Rectal smooth muscle tissue (tissue), 1 donor: ENCODE results near the gene FOXI1.

Source experiments
- H3K27ac ChIP-seq: one replicate; pipeline ENCODE4 v1.7.0; 2013; ENCODE audit warnings: low read depth, low read length, inconsistent platforms
- H3K27me3 ChIP-seq: one replicate; pipeline ENCODE4 v1.7.0; 2013; ENCODE audit warnings: low read length; ENCODE audit not compliant: control insufficient read depth, insufficient read depth
- H3K36me3 ChIP-seq: one replicate; pipeline ENCODE4 v1.7.0; 2013; ENCODE audit warnings: low read length; ENCODE audit not compliant: control insufficient read depth, insufficient read depth
- H3K4me1 ChIP-seq: one replicate; pipeline ENCODE4 v1.7.0; 2013; ENCODE audit warnings: low read length; ENCODE audit not compliant: control insufficient read depth, insufficient read depth
- H3K4me3 ChIP-seq: one replicate; pipeline ENCODE4 v1.7.0; 2013; ENCODE audit warnings: low read length
- H3K9ac ChIP-seq: one replicate; pipeline ENCODE4 v1.7.0; 2013; ENCODE audit warnings: low read length

The FOXI1 gene

DNA sequence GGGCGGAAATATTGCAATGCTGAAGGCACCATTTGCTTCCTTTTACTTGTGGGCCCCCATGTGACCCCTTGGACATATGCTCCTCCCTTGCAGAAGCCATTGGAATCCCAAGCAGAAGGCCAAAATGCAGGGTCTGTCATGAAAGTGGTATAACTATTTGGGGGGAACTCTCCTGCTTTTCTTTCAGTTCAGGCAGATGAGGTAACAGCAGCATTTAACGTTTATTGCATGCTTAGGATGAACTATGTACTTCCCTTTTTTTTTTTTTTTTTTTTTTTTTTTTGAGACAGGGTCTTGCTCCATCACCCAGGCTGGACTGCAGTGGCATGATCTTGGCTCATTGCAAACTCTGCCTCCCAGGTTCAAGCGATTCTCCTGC, 7.8 kb downstream of the FOXI1 start:
- H3K36me3 ChIP-seq: no peaks in the 10 kb centered on the region
- H3K9ac ChIP-seq: no peak overlapping the region
- no peak overlapping the region for H3K27ac ChIP-seq
- H3K4me1 ChIP-seq: no peaks in the 10 kb centered on the region
- H3K27me3 ChIP-seq: no peaks in the 10 kb centered on the region
- H3K4me3 ChIP-seq: no peak overlapping the region

DNA sequence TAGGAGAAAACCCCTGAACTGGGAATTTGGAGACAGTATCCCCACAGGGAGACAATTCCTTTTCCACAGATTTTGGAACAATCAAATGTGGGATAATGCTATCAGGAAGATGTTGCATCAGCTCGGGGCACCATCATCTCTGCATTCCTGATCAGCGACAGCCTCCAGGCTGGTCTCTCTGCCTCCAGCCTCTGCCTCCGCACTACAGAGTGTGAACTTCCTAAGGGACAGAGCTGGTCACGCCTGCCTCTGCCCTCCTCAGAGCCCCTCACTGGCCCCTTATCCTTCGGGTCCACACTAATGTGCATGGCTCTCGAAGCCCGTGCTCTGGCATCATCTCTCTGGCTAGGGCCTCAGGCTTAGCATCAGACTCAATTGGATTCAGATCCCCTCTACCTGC, 8.6 kb downstream of the FOXI1 start:
- no peaks in the 10 kb centered on the region for H3K27me3 ChIP-seq
- no peaks in the 10 kb centered on the region for H3K36me3 ChIP-seq
- H3K27ac ChIP-seq: no peak overlapping the region
- H3K4me3 ChIP-seq: no peak overlapping the region
- H3K4me1 ChIP-seq: no peaks in the 10 kb centered on the region
- no peak overlapping the region for H3K9ac ChIP-seq

DNA sequence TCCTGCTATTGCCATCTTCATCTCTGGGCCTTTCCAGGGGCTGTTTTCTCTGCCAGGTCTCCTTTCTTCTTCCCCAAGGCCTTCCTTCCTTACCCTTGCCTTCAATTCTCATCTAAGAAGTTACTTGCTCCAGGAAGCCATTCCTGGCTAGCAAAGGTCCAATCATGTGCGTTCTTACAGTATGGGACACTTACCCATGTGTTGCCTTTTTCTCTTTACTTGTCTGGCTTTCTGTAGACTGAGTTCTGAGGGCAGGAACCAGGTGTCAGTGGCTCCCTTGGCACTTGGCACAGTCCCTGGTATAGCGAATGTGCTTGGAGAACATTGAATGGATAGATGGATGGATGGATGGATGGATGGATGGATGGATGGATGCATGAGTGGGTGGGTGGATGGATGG, 10.2 kb downstream of the FOXI1 start:
- H3K36me3 ChIP-seq: no peaks in the 10 kb centered on the region
- H3K27ac ChIP-seq: no peak overlapping the region
- no peak overlapping the region for H3K9ac ChIP-seq
- no peaks in the 10 kb centered on the region for H3K27me3 ChIP-seq
- no peak overlapping the region for H3K4me3 ChIP-seq
- no peaks in the 10 kb centered on the region for H3K4me1 ChIP-seq

DNA sequence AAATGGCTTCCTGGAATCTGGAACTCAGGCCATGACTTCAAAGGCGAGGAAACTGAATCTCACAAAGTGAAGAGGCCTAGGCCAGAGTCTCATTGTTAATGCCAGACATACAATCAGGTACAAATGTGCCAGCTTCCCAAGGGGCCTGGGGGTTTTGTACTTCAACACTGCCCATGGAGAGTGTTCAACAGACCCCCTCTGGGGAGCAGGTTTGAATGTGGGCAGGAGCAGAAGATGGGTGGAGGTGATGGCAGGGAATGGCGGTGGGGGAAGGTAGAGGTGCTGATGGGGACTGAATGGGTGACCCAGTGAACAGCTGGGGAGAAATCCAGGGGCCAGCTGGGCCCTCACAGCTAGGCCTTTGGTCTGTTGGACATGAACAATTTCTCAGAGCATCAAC, 12.0 kb downstream of the FOXI1 start:
- no peak overlapping the region for H3K4me3 ChIP-seq
- no peaks in the 10 kb centered on the region for H3K27me3 ChIP-seq
- no peaks in the 10 kb centered on the region for H3K36me3 ChIP-seq
- no peak overlapping the region for H3K27ac ChIP-seq
- H3K4me1 ChIP-seq: no peaks in the 10 kb centered on the region
- no peak overlapping the region for H3K9ac ChIP-seq

DNA sequence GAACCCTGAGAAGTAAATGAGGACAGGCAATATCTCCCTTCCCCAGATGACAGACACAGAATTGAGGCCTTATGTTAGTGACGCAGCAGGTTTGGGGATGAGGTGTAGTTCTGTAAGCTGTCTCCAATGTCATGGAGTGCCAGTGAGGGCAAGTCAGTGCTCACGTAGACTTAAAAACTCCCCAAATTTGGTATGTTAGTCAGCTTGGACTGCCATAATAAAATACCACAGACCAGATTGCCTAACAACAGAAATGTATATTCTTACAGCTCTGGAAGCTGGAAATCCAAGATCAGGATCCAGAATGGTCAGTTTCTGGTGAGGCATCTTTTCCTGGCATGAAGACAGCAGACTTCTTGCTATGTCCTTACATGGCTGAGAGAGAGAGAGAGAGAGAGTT, 14.9 kb downstream of the FOXI1 start:
- no peak overlapping the region for H3K4me3 ChIP-seq
- no peaks in the 10 kb centered on the region for H3K36me3 ChIP-seq
- H3K4me1 ChIP-seq: no peaks in the 10 kb centered on the region
- H3K9ac ChIP-seq: no peak overlapping the region
- no peak overlapping the region for H3K27ac ChIP-seq
- no peaks in the 10 kb centered on the region for H3K27me3 ChIP-seq

DNA sequence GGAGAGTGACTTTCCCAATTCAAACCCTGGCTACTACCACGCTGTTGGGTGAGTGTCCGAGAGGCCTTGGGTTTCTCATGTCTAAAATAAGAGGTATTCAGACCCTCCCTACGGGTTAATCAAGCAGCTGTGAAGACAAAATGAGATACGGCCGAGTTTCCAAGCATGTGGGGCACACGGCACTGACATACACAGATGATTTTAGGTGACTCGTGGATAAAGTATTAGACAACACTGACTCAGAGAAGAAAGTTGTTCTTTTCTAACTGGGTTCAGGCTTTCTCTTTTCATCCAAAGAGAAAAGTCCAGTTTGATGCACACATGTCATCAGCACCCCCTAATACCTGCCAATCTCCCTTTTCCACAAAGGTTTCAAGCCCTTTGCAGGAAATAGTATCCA, 15.6 kb downstream of the FOXI1 start:
- Histone ChIP-seq H3K27ac (no peak overlapping the region), H3K36me3 (no peaks in the 10 kb centered on the region), H3K4me1 (no peaks in the 10 kb centered on the region), H3K4me3 (no peak overlapping the region), H3K27me3 (no peaks in the 10 kb centered on the region), H3K9ac (no peak overlapping the region)

DNA sequence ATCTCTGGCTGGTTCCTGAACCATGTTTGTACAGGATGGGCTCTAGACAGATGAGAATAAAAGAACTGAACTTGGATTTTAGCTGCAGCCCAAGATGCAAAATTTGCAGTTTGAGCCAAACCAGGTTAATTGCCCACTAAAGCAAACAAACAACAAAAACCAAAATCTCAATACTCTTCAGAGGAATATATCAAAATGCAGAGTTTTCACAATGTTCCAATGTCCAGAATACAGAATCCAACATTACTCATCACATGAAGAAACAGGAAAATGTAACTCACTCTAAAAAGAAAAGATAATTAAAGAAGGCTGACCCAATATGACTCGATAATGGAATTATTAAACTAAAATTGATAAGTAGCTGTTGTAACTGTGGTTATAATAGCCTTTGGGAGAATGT, 20.4 kb downstream of the FOXI1 start:
- Histone ChIP-seq H3K27me3 (no peaks in the 10 kb centered on the region), H3K36me3 (no peaks in the 10 kb centered on the region), H3K27ac (no peak overlapping the region), H3K4me3 (no peak overlapping the region), H3K9ac (no peak overlapping the region), H3K4me1 (no peaks in the 10 kb centered on the region)

DNA sequence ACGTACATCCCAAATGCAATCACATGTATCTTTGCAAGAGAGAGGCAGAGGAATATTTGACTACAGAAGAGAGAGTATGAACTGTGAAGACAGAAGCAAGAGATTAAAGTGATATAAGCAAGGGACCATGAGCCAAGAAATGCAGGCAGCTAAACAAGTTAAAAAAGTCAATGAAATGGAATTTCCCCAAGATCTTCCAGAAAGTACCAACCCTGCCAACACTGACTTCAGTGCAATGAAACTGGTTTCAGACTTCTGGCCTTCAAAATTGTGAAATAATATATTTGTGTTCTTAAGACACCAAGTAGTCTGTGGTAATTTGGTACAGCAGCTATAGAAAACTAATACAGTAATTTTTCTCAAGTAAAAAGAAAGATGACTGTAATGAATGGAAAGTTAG, 20.9 kb downstream of the FOXI1 start:
- H3K27me3 ChIP-seq: no peaks in the 10 kb centered on the region
- no peak overlapping the region for H3K4me3 ChIP-seq
- no peaks in the 10 kb centered on the region for H3K4me1 ChIP-seq
- H3K36me3 ChIP-seq: no peaks in the 10 kb centered on the region
- H3K27ac ChIP-seq: no peak overlapping the region
- no peak overlapping the region for H3K9ac ChIP-seq

DNA sequence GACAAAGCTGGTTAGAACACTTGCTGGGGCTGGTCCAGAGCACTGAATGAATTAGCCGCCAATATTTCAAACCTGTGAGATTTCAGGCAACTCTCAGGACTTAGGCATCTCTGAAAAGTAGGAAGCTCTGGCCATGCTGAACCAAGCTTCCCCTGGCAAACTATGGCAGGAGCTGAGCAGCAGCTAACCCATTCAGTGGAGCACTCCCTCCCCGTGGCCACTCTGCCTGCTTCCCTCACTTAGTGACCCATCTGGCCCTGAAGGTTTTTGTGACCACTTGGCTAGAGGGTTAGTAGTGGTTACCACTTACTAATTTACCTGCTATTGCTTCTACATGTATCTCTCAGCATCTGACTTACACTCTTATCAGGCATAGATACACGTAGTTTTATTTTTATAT, 25.5 kb downstream of the FOXI1 start:
- Histone ChIP-seq H3K36me3 (no peaks in the 10 kb centered on the region), H3K4me1 (no peaks in the 10 kb centered on the region), H3K9ac (no peak overlapping the region), H3K27me3 (no peaks in the 10 kb centered on the region), H3K27ac (no peak overlapping the region), H3K4me3 (no peak overlapping the region)

DNA sequence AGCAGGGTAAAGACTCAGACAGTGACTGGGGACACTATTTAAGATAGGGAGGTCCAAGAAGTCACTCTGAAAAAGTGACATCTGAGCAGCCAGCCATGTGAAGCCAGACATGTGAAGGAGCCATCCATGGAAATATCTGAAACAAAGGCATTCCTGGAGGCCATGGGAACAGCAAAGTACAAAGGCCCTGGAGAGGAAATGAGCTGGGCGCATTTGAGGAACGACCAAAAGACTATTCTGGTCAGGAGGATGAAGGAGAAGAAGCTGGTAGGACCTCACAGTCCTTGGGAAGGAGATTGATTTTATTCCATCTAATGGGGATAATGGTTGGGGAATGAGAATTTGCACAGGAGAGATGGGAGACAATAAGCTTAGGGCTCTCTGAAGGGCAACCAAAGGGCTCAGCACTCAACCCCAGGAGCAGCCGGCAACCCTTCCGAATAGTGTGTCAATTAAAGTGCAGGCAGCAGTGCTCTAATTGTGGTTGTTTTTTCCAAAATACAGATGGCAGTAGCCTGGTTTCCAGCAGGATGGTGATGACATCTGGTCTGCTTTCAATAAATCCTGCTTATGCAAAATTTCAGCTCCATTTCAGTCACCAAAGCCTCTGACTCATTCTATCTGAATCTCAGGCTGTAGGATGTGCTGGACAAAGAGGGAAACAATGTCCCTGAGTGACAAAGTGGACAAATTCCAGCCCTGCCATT, 26.7 kb downstream of the FOXI1 start:
- Histone ChIP-seq H3K4me3 (no peak overlapping the region), H3K27me3 (no peaks in the 10 kb centered on the region), H3K4me1 (no peaks in the 10 kb centered on the region), H3K27ac (no peak overlapping the region), H3K36me3 (no peaks in the 10 kb centered on the region), H3K9ac (no peak overlapping the region)

DNA sequence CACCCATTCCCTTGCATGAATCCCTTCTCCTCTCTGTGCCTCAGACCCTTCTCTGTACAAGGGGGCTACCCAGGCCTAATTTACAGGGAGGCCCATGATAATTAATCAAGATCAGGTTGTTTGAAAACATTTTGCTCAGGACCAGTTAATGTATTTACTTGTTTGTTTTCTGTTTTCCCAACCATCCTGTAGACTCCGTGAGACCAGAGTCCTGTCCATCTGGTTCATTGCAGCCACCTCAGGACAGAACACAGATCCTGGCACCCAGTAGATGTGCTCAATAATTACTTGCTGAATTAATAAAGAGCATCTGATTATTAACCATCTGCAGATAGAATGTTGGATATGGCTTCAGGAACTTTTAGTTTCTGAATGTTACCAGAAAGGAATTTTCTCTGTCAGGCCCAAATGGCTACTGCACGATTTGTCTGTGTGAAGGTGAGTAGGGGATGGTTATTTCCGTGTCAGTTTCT, 27.3 kb downstream of the FOXI1 start:
- Histone ChIP-seq H3K27me3 (no peaks in the 10 kb centered on the region), H3K27ac (no peak overlapping the region)

DNA sequence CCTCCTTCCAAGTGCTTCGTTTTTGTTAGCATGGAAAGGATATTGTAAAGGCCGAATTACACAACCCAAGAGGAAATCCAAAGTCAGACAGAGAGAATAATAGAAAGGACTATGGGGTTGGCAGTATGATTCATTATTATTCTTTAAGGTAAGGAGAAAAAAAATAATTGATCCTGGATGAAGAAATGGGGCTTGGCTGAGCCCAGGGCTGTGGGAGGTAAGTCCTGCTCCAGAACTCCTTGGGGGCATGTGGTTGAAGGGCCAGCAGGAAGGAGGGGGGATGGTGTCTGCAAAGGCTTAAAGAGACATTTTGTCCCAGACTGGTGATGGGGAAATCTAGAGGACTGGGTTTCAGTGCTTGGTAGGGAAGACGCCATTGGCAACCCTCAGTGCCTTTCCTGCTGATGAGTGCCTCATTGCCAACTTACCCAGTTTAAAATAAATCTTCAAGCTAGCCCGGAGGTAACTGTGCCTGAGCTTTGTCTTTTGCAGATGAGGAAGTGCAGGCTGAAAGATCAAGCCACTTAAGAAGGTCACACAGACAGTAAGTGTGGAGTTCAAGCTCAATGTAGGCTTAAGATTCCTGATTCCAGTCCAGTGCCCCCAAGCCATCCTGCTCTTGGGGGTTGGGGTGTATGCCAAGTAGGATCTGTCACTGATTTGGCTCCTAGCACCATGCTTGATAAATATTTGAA, 30.2 kb downstream of the FOXI1 start:
- no peak overlapping the region for H3K9ac ChIP-seq
- H3K4me1 ChIP-seq: no peaks in the 10 kb centered on the region
- no peaks in the 10 kb centered on the region for H3K27me3 ChIP-seq
- H3K4me3 ChIP-seq: no peak overlapping the region
- no peak overlapping the region for H3K27ac ChIP-seq
- no peaks in the 10 kb centered on the region for H3K36me3 ChIP-seq

More for the DNA sequence above, 27.3 kb downstream of the FOXI1 start:
- H3K4me1 ChIP-seq: no peaks in the 10 kb centered on the region
- H3K9ac ChIP-seq: no peak overlapping the region
- H3K36me3 ChIP-seq: no peaks in the 10 kb centered on the region
- H3K4me3 ChIP-seq: no peak overlapping the region

DNA sequence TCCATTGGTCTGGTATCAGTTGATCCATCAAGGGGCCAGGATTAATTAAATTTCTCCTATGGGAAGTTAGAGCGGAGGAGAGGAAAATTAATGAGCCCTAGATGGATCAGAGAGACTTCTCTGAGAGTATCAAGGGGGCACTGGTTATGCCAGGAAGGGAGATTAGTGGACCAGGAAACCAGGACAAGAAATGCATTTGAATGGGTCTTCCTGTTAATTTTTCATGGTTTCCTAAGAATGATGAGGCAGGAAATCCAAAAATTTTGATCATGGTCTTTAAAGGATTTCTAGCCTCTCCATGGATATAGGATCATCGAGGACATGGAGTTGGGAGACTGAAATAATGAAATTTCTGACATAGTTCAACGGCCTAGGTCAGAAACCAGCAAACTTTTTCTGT, 30.8 kb downstream of the FOXI1 start:
- Histone ChIP-seq H3K4me1 (no peaks in the 10 kb centered on the region), H3K36me3 (no peaks in the 10 kb centered on the region), H3K4me3 (no peak overlapping the region), H3K27ac (no peak overlapping the region), H3K9ac (no peak overlapping the region), H3K27me3 (no peaks in the 10 kb centered on the region)
